CD4-positive, alpha-beta memory T cell (primary cell): Measurements from ENCODE around the gene PDE4D. TPM values are rescaled to one million over a fixed set of nuclear protein-coding genes. Genes with fewer than 3 reads are reported as not detected.

Experiments
- CTCF ChIA-PET: fragments of 350-600 bp; sonication (Branson Sonifier 250); formaldehyde crosslinking; loops from one replicate; lab custom pipeline; 2021; ENCODE audit warnings: inconsistent platforms; ENCODE audit not compliant: partially characterized antibody; lab: Charles Lee
- POLR2A ChIA-PET: fragments of 350-600 bp; sonication (Branson Sonifier 250); formaldehyde crosslinking; loops from one replicate; lab custom pipeline; 2021; ENCODE audit not compliant: partially characterized antibody; lab: Charles Lee
- DNase-seq, 5 donors: peaks; one replicate each; pipeline versions ENCODE4 v3.0.0 to v3.0.0-alpha.2; 2020 to 2022; ENCODE audit warnings: mixed read lengths in 1 of 5
- H3K27ac ChIP-seq: one replicate; pipeline ENCODE4 v1.7.0; 2013; ENCODE audit warnings: low read depth, low read length
- H3K27me3 ChIP-seq: 2 replicates; pipeline ENCODE4 v1.7.0; 2013; ENCODE audit warnings: mild to moderate bottlenecking, low read length, moderate library complexity; ENCODE audit not compliant: insufficient read depth
- H3K36me3 ChIP-seq: 2 replicates; pipeline ENCODE4 v1.7.0; 2013; ENCODE audit warnings: mild to moderate bottlenecking, low read length, moderate library complexity; ENCODE audit not compliant: insufficient read depth
- H3K4me1 ChIP-seq: 2 replicates; pipeline ENCODE4 v1.7.0; 2013; ENCODE audit warnings: mild to moderate bottlenecking, low read length, moderate library complexity; ENCODE audit not compliant: insufficient read depth
- H3K4me3 ChIP-seq, 2 donors: one replicate each; pipeline ENCODE4 v1.7.0; 2013; ENCODE audit warnings: low read length in 2 of 2, mild to moderate bottlenecking in 1 of 2
- H3K9me3 ChIP-seq, 2 donors: one replicate each; pipeline ENCODE4 v1.7.0; 2013; ENCODE audit warnings: low read length in 2 of 2, control low read depth in 1 of 2; ENCODE audit not compliant: control insufficient read depth in 1 of 2
- H3K27ac Mint-ChIP-seq, 7 donors: one replicate each; pipeline ENCODE4 v1.8.0; 2020 to 2021; ENCODE audit warnings: mixed read lengths in 7 of 7, mild to moderate bottlenecking in 6 of 7, inconsistent platforms in 3 of 7, moderate library complexity in 3 of 7
- H3K27me3 Mint-ChIP-seq, 2 donors: one replicate each; pipeline ENCODE4 v1.8.0; 2020 to 2021; ENCODE audit warnings: mixed read lengths in 2 of 2
- H3K36me3 Mint-ChIP-seq, 2 donors: one replicate each; pipeline ENCODE4 v1.8.0; 2020 to 2021; ENCODE audit warnings: mixed read lengths in 2 of 2, inconsistent platforms in 1 of 2, mild to moderate bottlenecking in 1 of 2
- H3K4me1 Mint-ChIP-seq, 4 donors: one replicate each; pipeline ENCODE4 v1.8.0; 2020 to 2021; ENCODE audit warnings: mixed read lengths in 4 of 4, mild to moderate bottlenecking in 1 of 4
- H3K4me3 Mint-ChIP-seq, 8 donors: one replicate each; pipeline ENCODE4 v1.8.0; 2020 to 2021; ENCODE audit warnings: mixed read lengths in 8 of 8, mild to moderate bottlenecking in 7 of 8, moderate library complexity in 6 of 8, inconsistent platforms in 3 of 8
- H3K9me3 Mint-ChIP-seq, 8 donors: one replicate each; pipeline ENCODE4 v1.8.0; 2020 to 2021; ENCODE audit warnings: mixed read lengths in 8 of 8, mild to moderate bottlenecking in 5 of 8, inconsistent platforms in 3 of 8, moderate library complexity in 1 of 8
- intact Hi-C: fragments of 100-400 bp; cut with micrococcal nuclease; formaldehyde crosslinking; loops from one replicate; pipeline ENCODE4 v1.15.1; 2023
- polyA plus RNA-seq, 2 donors: library from polyadenylated mRNA; unstranded; fragments of 300-500 nt; fragmentation: Illumina TruSeq; gene quantifications; one replicate each; pipeline ENCODE4 v1.2.3, GENCODE V29; 2021
- total RNA-seq, 2 experiments: library from RNA; stranded (reverse); gene quantifications; one replicate each; pipeline ENCODE4 v1.2.3, GENCODE V29; 2021

PDE4D gene
- total and polyA plus RNA-seq, 4 experiments from 2014 or later = 12.3 to 49.7 (median 30.3) TPM

DNA sequence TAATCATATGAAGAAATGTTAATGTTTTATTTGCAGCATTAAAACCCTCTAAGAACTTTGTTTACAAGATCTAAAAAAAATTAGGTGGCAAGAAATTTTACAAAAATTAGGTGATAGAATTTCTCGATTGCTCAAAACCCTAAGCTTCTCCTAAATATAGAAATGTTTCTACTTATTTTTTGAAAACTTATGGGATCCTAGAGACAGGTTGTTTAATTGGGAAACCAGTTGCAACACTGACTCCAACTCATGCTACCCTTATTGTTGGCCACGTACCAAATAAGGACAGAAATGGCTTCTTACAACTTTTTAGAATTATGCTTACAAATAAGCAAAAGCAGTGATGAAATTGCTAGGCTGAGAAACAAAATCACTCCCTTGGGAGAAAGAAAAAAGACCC, 531.1 kb downstream of the PDE4D start:
- Mint-ChIP-seq H3K4me1 (no peaks in the 10 kb centered on the region), H3K27me3 (peaks cover 7 to 18% of the 10 kb centered on the region in 2 donors), H3K9me3 (no peaks in the 10 kb centered on the region), H3K36me3 (no peaks in the 10 kb centered on the region), H3K27ac (no peak overlapping the region), H3K4me3 (no peak overlapping the region)
- Histone ChIP-seq H3K4me1 (no peaks in the 10 kb centered on the region), H3K27ac (no peak overlapping the region), H3K27me3 (no peaks in the 10 kb centered on the region), H3K4me3 (no peak overlapping the region), H3K9me3 (no peaks in the 10 kb centered on the region), H3K36me3 (no peaks in the 10 kb centered on the region)
- DNase-seq = no peak
- CTCF ChIA-PET = interaction anchor here (1.0 kb wide), 1 partner anchor 174 kb away, joined by 3 read pairs; no protein-coding TSS in a partner anchor
- intact Hi-C loops = no loop called here
- POLR2A ChIA-PET = no interaction called here

GRCh38 chr5:59361454-59361853, 532.1 kb downstream of the PDE4D start:
- no peak overlapping the region for H3K4me3 Mint-ChIP-seq
- Histone ChIP-seq H3K4me1 (no peaks in the 10 kb centered on the region), H3K4me3 (no peak overlapping the region), H3K27ac (no peak overlapping the region), H3K36me3 (no peaks in the 10 kb centered on the region), H3K9me3 (no peaks in the 10 kb centered on the region), H3K27me3 (no peaks in the 10 kb centered on the region)
- H3K4me1 Mint-ChIP-seq = no peaks in the 10 kb centered on the region
- peaks cover 11 to 18% of the 10 kb centered on the region in 2 donors for H3K27me3 Mint-ChIP-seq
- intact Hi-C loops = no loop called here
- POLR2A ChIA-PET = no interaction called here
- H3K36me3 Mint-ChIP-seq = no peaks in the 10 kb centered on the region
- H3K9me3 Mint-ChIP-seq = no peaks in the 10 kb centered on the region
- CTCF ChIA-PET = interaction anchor here (0.7 to 1.0 kb wide), 3 partner anchors 22 to 173 kb away, joined by 3 read pairs; no protein-coding TSS in a partner anchor
- no peak overlapping the region for H3K27ac Mint-ChIP-seq
- no peak for DNase-seq

GRCh38 chr5:59360130-59360555, 533.4 kb downstream of the PDE4D start:
- no peak overlapping the region for H3K4me3 ChIP-seq
- POLR2A ChIA-PET = no interaction called here

GRCh38 chr5:59358005-59358861, 535.3 kb downstream of the PDE4D start:
- intact Hi-C loops = no loop called here
- Histone ChIP-seq H3K27me3 (no peaks in the 10 kb centered on the region), H3K27ac (no peak overlapping the region), H3K4me3 (no peak overlapping the region), H3K9me3 (no peaks in the 10 kb centered on the region), H3K4me1 (no peaks in the 10 kb centered on the region), H3K36me3 (no peaks in the 10 kb centered on the region)
- Mint-ChIP-seq H3K27ac (no peak overlapping the region), H3K9me3 (no peaks in the 10 kb centered on the region), H3K36me3 (no peaks in the 10 kb centered on the region), H3K27me3 (peaks cover 5 to 22% of the 10 kb centered on the region in 2 donors), H3K4me1 (no peaks in the 10 kb centered on the region), H3K4me3 (no peak overlapping the region)
- ChIA-PET CTCF (no interaction called here), POLR2A (no interaction called here)
- no peak for DNase-seq

More at GRCh38 chr5:59360130-59360555, 533.4 kb downstream of the PDE4D start:
- Histone ChIP-seq H3K4me1 (no peaks in the 10 kb centered on the region), H3K27ac (no peak overlapping the region), H3K36me3 (no peaks in the 10 kb centered on the region), H3K9me3 (no peaks in the 10 kb centered on the region), H3K27me3 (no peaks in the 10 kb centered on the region)
- H3K27ac Mint-ChIP-seq = no peak overlapping the region
- no peaks in the 10 kb centered on the region for H3K4me1 Mint-ChIP-seq
- H3K27me3 Mint-ChIP-seq = peaks cover 7 to 19% of the 10 kb centered on the region in 2 donors
- no peaks in the 10 kb centered on the region for H3K9me3 Mint-ChIP-seq
- DNase-seq = no peak
- CTCF ChIA-PET = interaction anchor here (1.0 to 1.5 kb wide), 2 partner anchors 21 to 171 kb away, joined by 4 to 5 read pairs; no protein-coding TSS in a partner anchor
- intact Hi-C loops = no loop called here
- no peaks in the 10 kb centered on the region for H3K36me3 Mint-ChIP-seq
- H3K4me3 Mint-ChIP-seq = no peak overlapping the region

DNA sequence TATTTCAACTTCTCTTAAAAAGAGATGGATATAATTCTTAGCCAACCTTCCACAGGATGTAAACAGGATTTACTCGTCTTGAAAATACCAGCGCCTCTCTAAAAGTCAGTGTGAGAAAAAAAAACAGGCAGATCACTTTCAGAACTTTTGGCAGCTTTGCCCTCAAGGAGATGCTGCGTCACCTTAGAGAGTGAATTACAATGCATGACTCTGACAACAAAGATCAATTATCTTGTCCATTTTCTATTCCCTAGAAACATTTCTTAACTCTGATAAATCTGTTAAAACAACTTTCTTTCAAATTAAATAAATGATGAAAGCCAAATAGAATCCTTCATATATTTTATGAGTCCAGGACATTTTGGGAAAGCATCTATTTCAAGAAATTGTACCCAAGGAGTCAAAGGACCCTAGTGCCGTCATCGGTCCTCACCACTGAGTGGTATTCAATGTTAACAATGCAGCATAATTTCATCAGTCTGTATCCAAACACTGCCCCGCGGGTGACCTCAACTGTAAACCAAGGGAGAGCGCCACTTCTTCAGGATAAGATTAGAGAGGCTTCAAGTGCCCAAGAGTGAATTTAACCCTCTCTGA, 536.0 kb downstream of the PDE4D start:
- DNase-seq = no peak
- Mint-ChIP-seq H3K27me3 (peaks cover 5 to 25% of the 10 kb centered on the region in 2 donors), H3K36me3 (no peaks in the 10 kb centered on the region), H3K27ac (no peak overlapping the region), H3K4me3 (no peak overlapping the region), H3K9me3 (no peaks in the 10 kb centered on the region), H3K4me1 (no peaks in the 10 kb centered on the region)
- Histone ChIP-seq H3K36me3 (no peaks in the 10 kb centered on the region), H3K27ac (no peak overlapping the region), H3K27me3 (no peaks in the 10 kb centered on the region), H3K9me3 (no peaks in the 10 kb centered on the region), H3K4me1 (no peaks in the 10 kb centered on the region), H3K4me3 (no peak overlapping the region)
- ChIA-PET POLR2A (no interaction called here), CTCF (interaction anchor here (1.0 kb wide), 1 partner anchor 8 kb away, joined by 3 read pairs; no protein-coding TSS in a partner anchor)
- intact Hi-C loops = no loop called here

GRCh38 chr5:59356813-59357380, 536.6 kb downstream of the PDE4D start:
- Mint-ChIP-seq H3K9me3 (no peaks in the 10 kb centered on the region), H3K4me3 (no peak overlapping the region), H3K36me3 (no peaks in the 10 kb centered on the region), H3K27ac (no peak overlapping the region), H3K27me3 (peaks cover 6 to 28% of the 10 kb centered on the region in 2 donors), H3K4me1 (no peaks in the 10 kb centered on the region)
- CTCF ChIA-PET = interaction anchor here (1.0 kb wide), 1 partner anchor 9 kb away, joined by 3 read pairs; no protein-coding TSS in a partner anchor
- Histone ChIP-seq H3K4me3 (no peak overlapping the region), H3K9me3 (no peaks in the 10 kb centered on the region), H3K36me3 (no peaks in the 10 kb centered on the region), H3K27me3 (no peaks in the 10 kb centered on the region), H3K27ac (no peak overlapping the region), H3K4me1 (no peaks in the 10 kb centered on the region)
- intact Hi-C loops = no loop called here
- DNase-seq = no peak
- POLR2A ChIA-PET = no interaction called here

DNA sequence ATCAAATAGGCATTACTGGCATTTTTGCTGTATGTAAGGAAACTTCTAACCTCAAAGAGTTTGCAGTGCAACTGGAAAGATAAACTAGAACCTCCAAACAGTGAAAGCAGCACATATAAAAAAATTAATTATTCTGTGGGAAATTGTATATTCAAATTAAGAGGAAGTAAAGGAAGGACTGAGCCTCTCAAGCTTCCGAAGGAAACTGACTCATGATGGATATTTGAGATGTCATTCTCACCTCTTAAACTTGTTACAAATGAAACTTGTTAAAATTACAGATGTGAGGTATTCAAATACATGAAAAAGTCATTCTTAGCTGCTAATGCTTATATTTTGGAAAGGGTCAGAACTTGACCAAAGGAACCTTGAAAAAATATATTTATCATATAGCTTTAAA, 538.7 kb downstream of the PDE4D start:
- H3K27me3 ChIP-seq = no peaks in the 10 kb centered on the region
- Mint-ChIP-seq H3K4me1 (no peaks in the 10 kb centered on the region), H3K36me3 (no peaks in the 10 kb centered on the region), H3K27ac (no peak overlapping the region), H3K27me3 (peaks cover 7 to 24% of the 10 kb centered on the region in 2 donors), H3K9me3 (no peaks in the 10 kb centered on the region), H3K4me3 (no peak overlapping the region)
- no peak overlapping the region for H3K27ac ChIP-seq
- H3K36me3 ChIP-seq = no peaks in the 10 kb centered on the region
- DNase-seq = no peak
- H3K4me3 ChIP-seq = no peak overlapping the region
- no peaks in the 10 kb centered on the region for H3K9me3 ChIP-seq
- intact Hi-C loops = no loop called here
- CTCF ChIA-PET = interaction anchor here (0.8 to 1.7 kb wide), 4 partner anchors 13 to 166 kb away, joined by 3 to 6 read pairs (median 4); no protein-coding TSS in a partner anchor
- POLR2A ChIA-PET = no interaction called here
- no peaks in the 10 kb centered on the region for H3K4me1 ChIP-seq
